MM.1S (cell line): ENCODE data around the gene PIK3R5.

Source experiments
- EZH2 ChIP-seq: fragments of 300-600 bp; sonication (generic); optimal IDR thresholded peaks from 2 replicates; pipeline ENCODE3; 2017; ENCODE audit warnings: low read depth, mild to moderate bottlenecking, antibody characterized with exemption, low read length, mixed read lengths
- EZH2phosphoT487 ChIP-seq: fragments of 300-600 bp; sonication (generic); IDR thresholded peaks from 2 replicates; pipeline ENCODE4 v1.6.1; 2018; ENCODE audit warnings: antibody characterized with exemption, low read length
- TF ChIP-seq, protein P1 (sequence below): fragments of 300-600 bp; sonication (generic); IDR thresholded peaks from 2 replicates; pipeline ENCODE4 v1.5.1; 2016; ENCODE audit warnings: antibody characterized with exemption, low read length, mixed read lengths

DNA sequence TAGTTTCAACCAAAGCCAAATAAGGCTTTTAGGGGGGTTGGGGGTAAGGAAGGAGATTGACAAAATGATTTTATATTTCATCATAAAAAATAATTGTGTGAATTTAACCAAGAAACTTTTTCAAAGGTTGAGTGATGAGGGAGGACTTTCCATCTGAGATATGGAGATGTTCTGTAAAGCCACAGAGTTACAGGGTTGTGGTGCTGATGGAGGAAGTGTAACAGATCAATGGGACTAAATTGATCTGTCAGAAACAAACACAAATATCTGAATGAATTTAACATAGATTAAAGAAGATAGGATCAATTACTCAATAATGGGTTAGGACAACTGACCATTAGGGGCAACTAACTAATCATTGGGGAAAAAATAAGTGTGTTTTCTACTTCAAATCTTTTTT, 14.2 kb upstream of the PIK3R5 start:
- TF ChIP-seq, protein P1, sequence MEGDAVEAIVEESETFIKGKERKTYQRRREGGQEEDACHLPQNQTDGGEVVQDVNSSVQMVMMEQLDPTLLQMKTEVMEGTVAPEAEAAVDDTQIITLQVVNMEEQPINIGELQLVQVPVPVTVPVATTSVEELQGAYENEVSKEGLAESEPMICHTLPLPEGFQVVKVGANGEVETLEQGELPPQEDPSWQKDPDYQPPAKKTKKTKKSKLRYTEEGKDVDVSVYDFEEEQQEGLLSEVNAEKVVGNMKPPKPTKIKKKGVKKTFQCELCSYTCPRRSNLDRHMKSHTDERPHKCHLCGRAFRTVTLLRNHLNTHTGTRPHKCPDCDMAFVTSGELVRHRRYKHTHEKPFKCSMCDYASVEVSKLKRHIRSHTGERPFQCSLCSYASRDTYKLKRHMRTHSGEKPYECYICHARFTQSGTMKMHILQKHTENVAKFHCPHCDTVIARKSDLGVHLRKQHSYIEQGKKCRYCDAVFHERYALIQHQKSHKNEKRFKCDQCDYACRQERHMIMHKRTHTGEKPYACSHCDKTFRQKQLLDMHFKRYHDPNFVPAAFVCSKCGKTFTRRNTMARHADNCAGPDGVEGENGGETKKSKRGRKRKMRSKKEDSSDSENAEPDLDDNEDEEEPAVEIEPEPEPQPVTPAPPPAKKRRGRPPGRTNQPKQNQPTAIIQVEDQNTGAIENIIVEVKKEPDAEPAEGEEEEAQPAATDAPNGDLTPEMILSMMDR, result no peak
- no peak for TF ChIP-seq EZH2
- no peak for TF ChIP-seq EZH2phosphoT487
